ENCODE measurements around the gene SIDT1. TPM values are rescaled to one million over a fixed set of nuclear protein-coding genes. Genes with fewer than 3 reads are reported as not detected.
"Not testable (repeated sequence)": the region's sequence is repeated elsewhere in the genome, so short reads cannot be mapped to it uniquely, and the experiment has no call there.

SIDT1 gene
- total RNA-seq, 1 experiment from 2014 or later: not detected

DNA sequence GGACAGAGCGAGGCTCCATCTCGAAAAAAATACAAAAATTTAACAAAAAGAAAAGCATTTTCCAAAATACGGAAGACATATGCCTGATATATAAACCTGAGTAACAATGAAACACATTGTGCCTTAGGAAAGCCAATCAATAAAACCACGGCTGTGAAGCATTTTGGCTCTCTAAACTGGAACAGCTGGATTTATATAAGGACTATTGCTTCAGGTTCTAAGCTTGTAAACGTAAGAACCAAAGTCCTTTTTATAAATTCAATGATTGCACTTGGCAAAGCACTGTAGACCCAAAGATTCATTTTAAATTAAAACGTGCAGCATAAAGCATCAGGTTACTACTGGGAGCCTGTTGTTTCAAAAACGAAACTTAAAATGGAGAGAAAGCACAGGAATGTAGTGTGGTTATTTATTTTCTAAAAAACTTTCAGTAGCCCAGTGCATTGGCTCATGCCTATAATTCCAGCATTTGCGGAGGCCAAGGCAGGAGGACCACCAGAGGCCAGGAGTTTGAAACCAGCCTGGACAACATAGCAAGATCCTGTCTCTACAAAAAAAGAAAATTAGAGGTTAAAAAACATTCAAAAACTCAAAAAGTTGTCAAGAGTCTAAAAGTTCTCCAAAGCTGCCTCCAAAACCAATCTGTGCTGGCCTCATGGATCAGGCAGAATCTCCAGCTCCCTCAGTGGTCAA lies 102.6 kb downstream of the SIDT1 start:
- DNase-seq (ENCODE audit: low spot score): no peak

DNA sequence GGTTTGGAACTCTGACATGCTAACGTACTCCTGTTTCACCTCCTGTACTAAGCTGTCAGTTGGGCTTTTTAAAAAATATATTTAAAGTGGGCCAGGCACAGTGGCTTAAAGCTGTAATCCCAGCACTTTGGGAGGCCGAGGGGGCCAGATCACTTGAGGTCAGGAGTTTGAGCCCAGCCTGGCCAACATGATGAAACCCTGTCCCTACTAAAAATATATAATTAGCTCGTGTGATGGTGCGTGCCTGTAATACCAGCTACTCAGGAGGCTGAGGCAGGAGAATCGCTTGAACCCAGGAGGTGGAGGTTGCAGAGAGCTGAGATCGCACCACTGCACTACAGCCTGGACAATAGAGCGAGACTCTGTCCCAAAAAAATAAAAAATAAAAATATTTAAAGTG lies 103.7 kb downstream of the SIDT1 start:
- DNase-seq (ENCODE audit: low spot score): not testable (repeated sequence)

DNA sequence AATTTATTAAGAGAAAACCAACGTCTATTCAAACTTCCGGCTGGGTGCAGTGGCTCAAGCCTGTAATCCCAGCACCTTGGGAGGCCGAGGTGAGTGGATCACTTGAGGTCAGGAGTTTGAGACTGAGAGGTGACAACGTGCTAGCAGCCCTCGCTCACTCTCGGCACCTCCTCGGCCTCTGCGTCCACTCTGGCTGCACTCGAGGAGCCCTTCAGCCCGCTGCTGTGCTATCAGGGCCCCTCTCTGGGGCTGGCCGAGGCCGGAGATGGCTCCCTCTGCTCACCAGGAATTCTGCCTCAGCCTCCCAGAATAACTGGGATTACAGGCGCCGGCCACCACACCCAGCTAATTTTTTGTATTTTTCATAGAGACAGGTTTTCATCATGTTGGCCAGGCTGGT lies 105.4 kb downstream of the SIDT1 start:
- DNase-seq (ENCODE audit: low spot score): no peak

DNA sequence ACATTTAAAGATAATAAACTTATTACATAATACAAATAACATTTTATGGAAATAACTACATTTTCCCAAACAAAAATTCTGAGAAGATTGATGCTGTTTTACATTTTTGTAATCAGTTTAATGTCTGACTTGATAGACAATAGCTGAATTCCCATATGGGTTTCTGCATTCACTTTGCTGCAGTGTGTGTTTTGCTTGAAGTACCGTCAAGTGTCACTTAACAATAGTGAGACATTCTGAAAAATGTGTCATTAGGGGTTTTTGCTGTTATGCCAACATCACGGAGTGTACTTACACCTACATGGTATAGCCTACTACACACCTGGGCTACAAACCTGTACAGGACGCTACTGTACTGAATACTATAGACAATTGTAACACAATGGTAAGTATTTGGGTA lies 106.6 kb downstream of the SIDT1 start:
- DNase-seq (ENCODE audit: low spot score): no peak

DNA sequence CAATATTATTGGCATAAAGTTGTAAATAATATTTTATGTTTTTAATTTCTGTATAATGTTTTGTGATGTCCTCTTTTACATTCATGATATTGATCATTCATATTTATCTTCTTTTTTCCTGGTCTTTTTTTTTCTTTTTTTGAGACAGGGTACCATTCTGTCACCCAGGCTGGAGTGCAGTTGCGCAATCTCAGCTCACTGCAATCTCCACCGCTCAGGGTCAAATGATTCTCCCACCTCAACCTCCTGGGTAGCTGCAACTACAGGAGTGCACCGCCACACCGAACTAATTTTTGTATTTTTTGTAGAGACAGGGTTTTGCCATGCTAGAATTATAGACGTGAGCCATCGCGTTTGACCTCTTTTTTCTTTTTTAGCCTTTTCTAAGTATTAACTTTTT lies 111.2 kb downstream of the SIDT1 start:
- DNase-seq (ENCODE audit: low spot score): no peak

DNA sequence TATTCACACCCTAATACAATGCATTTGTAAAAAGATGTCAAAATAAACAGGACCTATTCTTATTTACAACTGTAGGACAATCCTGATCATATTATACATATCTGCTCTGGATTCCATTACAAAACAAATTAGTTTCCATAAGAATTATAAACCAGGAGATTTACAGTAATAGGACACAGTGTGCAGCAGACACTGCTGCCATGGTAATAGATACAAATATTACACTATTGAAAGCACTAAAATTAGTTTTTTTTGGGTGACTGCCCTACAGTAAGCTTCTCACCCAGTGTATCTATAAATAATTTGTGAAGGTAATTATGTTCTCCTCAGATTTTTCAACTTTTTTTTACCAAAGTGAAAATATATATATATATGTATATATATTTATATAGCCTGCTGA lies 116.2 kb downstream of the SIDT1 start:
- no peak for DNase-seq (ENCODE audit: low spot score)

DNA sequence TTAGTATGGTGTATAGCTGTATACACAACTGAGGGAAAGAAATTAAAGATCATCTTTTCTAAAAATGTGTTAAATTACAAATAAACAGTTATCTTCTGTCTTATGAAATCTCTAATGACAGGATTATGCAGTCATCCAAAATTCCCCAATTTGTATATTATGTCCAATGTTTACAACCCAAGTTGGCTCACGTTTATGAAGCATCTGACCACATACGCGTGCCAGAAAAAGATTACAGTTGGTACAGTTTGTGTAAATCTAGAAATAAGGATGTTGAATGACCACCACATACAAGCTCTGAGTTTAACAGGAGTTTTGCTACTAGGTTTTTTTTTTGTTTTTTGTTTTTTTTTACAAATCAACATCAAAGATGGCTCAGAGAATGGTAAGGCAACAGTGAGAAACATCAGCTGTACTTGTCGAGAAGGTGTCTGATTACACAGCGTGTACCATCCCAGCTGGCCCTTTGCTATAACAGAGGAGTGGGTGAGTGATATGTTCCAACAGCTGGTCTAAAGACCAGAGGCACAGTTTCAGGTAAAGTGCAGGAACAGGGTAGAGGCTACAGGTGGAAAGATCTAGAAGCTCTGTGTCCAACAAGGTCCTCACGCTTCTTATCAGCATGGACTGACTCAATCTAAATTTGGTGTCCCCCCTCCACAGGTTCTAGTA lies 117.0 kb downstream of the SIDT1 start:
- no peak for DNase-seq (ENCODE audit: low spot score)

DNA sequence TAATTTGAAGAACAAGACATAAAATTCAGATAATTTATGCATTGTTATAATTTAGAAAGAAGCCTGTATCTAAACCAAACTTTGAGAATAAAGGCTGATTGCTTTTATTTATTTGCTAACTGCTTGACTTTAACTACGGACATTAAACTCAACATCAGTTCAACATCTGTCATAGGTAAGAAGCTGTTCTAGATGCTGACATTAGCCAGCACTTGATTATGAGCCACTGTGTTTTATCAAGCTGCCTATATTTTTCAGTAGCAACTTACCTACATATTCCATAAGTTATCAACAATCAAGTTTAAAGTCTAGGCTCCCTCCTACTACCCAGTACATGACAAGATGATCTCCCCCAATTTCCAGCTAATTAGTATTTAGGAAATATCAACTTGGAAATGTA lies 122.0 kb downstream of the SIDT1 start:
- no peak for DNase-seq (ENCODE audit: low spot score)

DNA sequence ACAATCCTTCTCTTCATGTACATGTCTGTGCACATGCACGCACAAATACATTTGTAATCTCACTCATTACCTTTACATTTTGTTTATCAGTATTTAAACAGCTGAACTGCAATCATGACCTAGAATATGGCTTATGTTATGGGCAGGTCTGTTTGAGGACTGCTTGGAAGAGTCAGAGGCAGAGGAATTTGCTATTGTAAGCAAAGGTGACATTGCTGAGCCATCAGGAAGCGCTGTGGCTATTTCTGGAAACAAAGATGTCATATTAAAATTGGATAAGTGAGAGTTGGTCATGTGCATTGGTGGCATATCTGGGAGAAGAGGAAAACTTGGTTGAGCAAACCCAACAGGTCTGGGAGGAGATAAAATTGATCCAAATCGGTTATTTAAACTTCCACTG lies 122.5 kb downstream of the SIDT1 start:
- DNase-seq (ENCODE audit: low spot score): no peak

DNA sequence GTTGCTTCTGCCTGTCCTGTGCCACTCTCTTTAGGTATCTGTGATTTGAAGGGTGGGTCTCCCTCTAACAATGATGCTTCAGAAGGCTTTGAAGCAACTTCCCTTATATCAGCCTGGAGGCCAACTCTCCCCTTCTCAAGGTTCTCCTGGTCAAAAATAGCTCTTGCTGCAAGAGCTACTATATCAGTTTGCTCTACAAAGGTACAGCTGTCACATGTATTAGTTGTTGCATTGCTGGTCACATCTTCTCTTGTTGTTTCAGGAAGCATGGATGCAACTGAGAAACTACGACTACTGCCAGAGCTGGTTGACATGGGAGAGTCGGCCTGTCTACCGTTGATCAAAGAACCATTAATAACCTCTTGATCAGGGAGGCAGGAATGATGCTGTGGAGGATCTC lies 125.8 kb downstream of the SIDT1 start:
- DNase-seq (ENCODE audit: low spot score): no peak

DNA sequence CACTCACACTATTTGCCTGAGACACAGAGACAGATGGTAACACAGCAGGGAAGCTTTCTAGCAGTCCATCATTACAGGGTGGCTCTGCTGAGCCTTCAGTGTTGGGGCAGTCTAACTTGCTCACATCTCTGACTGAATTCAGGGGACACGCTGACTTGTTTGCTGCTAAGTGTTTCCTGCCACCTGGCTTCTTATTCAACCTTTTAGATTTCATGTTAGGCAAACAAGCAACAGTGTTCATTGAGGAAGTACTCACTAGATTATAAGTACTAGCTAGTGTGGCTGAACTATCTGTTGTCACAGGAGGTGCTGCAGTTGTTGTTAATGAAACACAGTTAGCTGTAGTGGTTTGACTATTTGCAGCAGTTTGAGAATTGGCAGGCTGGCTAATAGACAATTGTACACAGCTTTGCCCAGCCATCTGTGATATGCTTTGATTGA lies 126.8 kb downstream of the SIDT1 start:
- DNase-seq (ENCODE audit: low spot score): no peak

DNA sequence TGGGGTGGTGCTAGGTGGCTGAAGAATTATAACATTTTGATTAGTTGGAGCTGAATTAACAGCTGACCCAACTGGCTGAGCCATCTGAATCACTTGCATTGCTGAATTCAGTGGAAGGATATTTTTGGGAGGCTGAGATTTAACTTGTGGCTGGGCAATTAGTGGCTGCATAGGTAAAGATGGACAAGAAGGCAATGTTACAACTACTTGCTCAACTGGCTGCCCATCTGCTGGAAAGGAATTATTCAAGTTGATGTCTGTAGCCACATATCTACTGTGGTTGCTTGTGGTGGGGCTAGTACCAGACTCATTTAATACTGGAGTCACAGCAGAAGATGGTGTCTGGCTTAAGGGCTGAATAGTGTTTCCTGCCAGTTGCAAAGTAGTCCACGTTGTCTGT lies 127.6 kb downstream of the SIDT1 start:
- no peak for DNase-seq (ENCODE audit: low spot score)

DNA sequence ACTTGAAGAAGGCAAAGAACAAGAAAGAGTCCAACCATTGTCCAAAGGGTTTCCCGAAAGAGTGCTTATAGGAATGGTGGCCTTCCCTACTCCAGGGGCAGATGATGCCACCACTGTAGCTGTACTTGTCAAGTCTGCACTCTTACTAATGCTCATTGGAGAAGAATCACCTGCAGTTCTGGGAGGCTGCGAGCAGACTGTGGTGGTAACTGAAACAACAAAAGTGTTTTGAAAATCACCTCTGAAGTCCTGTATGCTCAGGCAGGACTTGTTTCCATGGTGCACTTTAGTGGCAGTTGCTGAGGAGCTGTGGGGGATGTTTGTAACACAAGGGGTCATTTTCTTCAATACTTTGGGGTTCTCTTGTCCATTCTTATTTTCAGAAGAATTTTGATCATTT lies 128.1 kb downstream of the SIDT1 start:
- DNase-seq (ENCODE audit: low spot score): no peak

DNA sequence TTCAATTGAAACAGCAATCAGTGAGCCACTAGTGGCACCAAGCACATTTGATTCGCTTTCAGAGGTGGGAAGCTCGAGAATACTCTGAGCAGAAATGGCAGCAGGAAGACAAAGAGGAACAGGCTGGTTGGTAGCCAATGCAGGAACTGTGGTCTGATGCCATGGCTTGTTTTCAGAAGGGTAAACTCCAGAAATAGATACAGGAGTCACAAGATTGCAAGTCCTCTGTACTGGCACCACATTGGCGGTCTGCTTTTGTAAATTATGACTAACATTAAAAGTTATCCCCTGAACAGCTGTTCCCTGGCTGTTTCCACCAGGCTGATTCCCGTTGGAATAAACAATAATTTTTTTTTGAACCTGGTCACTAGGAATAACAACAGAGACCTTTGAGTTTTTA lies 128.5 kb downstream of the SIDT1 start:
- peak; percentile 80 for DNase-seq (ENCODE audit: low spot score)

DNA sequence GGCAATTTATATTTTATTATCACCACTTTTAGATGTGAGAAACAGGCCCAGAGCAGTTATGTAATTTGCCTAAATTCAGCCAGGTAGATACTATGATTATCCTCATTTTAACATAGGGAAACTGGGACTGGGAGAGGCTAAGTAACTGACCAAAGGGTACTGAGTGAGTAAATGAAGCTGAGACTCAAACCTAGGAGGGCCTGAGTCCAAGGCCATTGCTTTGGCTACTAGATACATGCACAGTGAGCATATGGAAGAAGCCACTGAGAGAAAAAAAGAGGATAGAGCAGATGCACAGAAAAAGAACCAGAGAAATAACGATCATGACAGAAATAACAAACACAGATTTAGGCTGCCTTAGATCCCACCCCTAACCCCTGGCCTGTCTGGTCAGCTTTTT lies 130.5 kb downstream of the SIDT1 start:
- DNase-seq (ENCODE audit: low spot score): no peak

DNA sequence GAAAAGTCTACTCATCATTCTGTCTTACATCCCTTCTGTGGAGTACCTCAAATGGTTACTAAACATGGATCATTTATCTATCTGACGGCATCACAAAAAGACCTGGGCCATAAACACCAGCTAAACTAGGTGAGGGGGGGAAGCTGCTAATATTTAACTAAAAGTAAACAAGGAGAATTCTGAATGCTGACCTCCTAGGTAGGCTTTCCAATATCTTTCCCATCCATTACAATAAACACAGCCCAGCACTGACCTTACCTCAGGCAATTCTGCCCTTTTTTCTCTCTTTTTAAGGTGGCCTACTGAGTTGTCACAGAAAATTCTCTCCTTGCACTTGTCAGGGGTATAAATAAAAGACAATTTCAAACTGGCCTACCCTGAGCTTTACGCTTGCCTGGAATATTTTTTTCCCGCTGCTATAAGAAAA lies 131.0 kb downstream of the SIDT1 start:
- no peak for DNase-seq (ENCODE audit: low spot score)

DNA sequence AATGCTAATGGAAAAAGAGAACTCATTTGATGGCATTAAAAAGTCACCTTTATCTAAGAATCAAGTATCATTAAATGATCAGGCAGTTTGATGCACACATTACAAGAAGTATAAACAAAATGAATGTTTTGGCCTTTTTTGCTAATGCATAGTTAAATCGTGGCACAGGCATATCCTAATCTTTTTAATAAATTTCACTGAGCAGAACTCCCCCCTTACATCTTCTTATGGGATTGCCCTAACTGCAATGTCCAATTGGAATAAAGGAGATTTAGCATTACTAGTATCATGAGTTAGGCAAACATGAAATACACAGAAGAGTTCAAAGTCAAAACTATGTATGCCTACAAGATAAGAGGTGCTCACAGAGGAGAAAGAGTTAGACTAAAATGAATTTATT lies 131.4 kb downstream of the SIDT1 start:
- no peak for DNase-seq (ENCODE audit: low spot score)

DNA sequence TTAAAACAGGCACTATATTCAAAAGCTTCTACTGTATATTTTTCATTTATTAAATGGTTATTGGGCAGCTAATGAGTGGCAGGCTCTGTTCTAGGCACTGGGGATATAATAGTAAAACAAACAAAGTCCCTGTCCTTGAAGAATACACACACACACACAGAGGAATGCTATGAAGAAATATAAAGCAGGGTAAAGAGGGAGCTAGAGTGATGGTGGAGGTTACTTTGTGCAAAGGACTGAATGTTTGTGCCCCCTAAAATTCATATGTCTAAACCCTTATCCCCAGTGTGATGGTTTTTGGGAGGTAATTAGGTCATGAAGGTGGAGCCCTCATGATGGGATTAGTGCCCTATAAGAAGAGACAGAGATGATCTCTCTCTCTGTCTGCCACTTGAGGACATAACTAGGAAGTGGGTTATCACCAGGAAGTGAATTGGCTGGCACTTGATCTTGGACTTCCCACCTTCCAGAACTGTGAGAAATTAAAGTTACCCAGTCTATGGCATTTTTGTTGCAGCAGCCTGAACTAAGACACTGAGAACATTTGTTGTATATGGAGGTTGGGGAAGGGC lies 132.3 kb downstream of the SIDT1 start:
- DNase-seq (ENCODE audit: low spot score): no peak

DNA sequence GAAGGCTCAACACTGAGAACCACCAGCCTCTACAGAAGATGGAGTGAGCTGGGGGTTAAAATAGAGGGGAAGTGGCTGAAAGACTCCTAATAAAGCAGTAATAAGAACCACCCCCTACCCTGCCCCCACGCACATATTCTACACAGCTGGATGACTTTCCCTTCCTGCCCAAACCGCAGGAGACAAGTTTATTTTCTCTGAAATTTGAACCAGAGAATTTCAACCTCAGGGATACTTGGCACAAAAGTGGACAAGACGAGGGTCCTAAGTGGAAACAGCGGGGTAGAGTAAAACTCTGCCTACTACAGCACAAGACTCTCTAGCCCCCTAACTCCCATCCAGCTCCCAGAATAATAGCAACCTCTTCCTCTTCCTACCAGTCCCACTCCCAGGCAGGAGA lies 135.7 kb downstream of the SIDT1 start:
- DNase-seq (ENCODE audit: low spot score): peak; percentile 51

DNA sequence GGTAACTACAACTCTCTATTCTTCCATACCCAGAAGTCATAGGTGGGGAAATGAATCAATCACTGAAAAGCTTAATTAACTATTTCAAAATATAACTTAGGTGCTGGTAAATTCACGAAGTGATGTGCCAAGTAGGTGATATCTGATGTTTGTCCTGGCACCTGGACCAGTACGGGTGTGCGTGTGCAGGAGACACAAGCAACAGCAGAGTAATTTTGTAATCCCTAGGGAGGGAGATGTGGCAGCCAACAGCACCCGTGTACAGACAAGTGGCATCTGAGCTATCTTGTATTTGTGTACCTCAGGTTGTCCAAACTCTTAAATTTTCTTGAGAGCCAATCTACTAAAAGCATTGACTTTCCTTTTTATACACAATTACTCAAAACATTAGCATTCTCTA lies 141.2 kb downstream of the SIDT1 start:
- no peak for DNase-seq (ENCODE audit: low spot score)

DNA sequence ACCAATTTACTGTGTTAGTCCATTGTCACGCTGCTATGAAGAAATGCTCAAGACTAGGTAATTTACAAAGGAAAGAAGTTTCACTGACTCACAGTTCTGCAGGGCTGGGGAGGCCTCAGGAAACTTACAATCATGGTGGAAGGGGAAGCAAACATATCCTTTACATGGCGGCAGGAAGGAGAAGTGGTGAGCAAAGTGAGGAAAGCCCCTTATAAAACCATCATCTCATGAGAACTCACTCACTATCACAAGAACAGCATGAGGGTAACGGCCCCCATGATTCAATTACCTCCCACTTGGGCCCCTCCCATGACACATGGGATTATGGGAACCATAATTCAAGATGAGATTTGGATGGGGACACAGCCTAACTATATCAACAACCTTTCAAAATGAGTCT lies 143.9 kb downstream of the SIDT1 start:
- DNase-seq (ENCODE audit: low spot score): no peak

DNA sequence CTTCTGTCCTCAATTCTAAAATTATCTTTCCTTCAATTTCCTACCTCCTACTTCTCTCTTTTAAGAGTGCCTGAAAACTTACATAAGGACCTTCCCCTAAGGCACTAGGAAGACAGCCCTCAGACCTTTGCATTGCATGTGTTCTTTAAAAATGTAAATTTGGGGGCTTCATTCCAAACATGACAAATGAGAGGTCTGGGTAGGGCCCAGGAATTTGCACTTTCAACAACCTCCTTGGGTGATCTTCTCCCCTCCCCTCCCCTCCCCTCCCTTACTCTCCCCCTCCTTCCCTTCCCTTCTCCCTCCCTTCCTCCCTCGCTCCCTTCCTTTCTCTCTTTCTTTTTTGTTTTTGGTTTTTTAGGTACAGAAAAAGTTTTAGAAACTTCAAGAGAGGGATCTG lies 145.4 kb downstream of the SIDT1 start:
- DNase-seq (ENCODE audit: low spot score): no peak

DNA sequence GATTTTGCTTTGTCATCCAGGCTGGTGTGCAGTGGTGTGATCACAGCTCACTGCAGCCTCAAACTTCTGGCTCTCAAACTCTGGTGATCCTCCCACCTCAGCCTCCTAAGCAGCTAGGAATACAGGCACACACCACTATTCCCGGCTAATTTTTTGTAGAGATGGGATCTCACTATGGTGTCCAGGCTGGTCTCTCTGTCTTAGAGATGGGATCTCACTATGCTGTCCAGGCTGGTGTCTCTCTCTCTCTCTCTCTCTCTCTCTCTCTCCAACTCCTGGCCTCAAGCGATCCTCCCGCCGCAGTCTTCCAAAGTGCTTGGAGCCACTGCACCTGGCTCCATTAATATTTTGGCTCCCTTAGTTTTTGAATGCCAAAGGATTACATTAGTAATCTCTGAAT lies 146.4 kb downstream of the SIDT1 start:
- DNase-seq (ENCODE audit: low spot score): no peak
